AG09309 (cell line): ENCODE data around the gene SAMD1.

ENCODE experiments used
- DNase-seq: peaks from one replicate; pipeline ENCODE4 v3.0.0-alpha.2; 2010; ENCODE audit warnings: low read depth
- H3K4me3 ChIP-seq: 2 replicates; pipeline ENCODE4 v1.5.1; 2011; ENCODE audit warnings: mild to moderate bottlenecking, low read depth, low read length, moderate library complexity; ENCODE audit not compliant: control insufficient read depth
- CTCF ChIP-seq: IDR thresholded peaks from 2 replicates; pipeline ENCODE4 v1.5.1; 2011; ENCODE audit warnings: mild to moderate bottlenecking, low read depth, low read length, inconsistent platforms; ENCODE audit not compliant: insufficient read depth, control insufficient read depth; ENCODE audit errors: missing control alignments

Gene SAMD1

DNA sequence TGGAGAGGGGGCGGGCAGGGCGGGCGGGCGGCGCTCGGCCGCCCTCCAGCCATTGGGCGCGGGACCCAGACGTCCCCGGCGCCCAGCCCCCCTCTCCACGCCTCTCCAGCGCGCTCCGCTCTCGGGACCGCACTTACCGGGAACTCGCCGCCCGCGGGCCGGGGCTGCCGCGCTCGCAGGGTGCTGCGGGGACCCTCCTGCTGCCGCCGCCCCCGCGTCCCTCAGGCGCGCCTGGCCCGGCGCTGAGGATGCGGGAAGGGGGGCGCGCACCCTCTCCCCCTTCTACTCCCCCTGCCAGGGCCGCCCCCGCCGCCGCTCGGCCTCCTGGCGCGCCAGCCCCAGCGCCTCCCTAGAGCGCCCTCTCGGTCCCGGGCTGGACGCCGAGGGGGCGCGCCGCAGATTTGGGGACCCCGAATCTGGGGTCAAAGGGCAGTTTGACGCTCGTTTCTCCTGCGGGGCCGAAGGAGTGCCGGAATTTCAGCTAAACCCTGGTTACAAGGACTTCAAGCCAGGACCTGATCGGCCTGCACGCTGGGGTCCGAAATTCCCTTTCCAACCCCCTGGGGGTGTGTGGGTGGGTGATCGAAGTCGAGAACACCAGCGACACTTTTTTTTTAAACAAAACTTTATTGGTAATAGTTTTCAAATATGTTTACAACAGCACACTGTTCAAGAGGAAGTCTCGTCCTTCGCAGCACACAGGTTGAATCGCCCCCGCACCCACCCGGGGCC is 696 bp upstream of the SAMD1 start:
- H3K4me3 ChIP-seq: peak overlapping the region; percentile 78
- no peak for DNase-seq
- TF ChIP-seq CTCF: peak; percentile 6

- no peak for TF ChIP-seq CTCF
- peak overlapping the region; percentile 78 for H3K4me3 ChIP-seq
- no peak for DNase-seq
Measured at GRCh38 chr19:14089662-14090508, 666 bp downstream of the SAMD1 start.

DNA sequence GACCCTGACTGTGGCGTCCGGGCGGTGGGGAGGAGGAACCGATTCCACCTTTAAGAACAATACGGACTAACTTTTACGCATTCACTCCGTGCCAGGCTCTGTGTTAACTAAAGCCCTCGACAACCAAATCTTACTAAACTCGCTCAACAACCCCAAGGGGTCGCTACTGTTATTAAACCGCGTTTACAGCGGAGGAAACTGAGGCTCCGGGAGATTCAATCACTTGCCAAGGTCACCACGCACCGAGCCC is 1.2 kb downstream of the SAMD1 start:
- H3K4me3 ChIP-seq: peak overlapping the region; percentile 34
- peak; percentile 9 for TF ChIP-seq CTCF
- DNase-seq: no peak

DNA sequence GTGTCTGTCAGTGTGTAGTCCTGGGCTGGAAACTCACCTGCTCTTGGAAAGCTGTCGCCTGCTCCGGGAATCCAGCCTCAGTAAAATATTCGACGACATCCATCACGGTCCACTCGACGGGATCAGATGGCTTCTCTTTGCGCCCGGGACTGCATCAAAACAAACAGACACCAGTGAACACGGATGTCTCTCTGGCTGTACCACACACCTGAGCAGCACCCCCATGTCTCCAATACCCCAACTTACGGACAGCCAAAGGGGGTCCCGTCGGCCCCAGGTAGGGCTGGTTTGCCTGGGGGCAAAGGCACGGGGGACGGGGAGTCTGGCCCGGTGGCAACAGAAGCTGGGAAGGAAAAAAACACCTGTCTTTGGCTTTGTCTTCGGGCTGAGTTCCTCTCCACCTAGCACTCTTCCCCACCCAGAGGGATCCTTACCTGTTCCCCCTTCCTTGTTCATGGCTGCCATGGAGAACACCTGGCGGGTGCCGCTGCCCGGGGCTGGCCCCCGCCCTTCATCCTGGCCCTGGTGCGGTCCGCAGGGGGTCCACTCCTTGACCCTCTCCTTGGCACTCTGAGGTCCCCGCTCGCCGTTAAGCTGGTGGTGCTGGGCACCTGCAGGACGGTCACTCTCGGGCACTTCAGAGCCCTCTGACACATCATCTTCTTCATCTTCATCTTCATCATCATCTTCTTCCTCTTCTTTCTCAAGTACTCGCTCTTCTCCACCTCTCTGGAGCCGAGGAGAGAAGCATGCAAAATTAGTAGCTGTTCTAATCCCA is 1.7 kb downstream of the SAMD1 start:
- DNase-seq: no peak
- peak overlapping the region; percentile 34 for H3K4me3 ChIP-seq
- TF ChIP-seq CTCF: no peak

DNA sequence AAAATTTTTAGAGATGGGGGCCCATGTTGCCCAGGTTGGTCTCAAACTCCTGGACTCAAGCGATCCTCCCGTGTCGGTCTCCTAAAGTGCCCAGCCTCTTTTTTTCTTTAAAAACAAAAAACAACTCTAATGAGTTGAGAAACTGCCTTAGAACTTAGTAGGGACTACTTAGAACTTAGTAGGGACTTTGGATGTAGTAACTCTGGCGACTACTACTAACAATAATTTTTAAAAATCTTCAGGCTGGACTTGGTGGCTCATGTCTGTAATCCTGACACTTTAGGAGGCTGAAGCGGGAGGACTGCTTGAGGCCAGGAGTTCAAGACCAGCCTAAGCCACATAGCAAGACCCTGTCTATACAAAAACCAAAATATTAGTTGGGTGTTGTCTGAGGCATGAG is 4.5 kb downstream of the SAMD1 start:
- no peak overlapping the region for H3K4me3 ChIP-seq
- DNase-seq: no peak
- TF ChIP-seq CTCF: no peak

- no peak for DNase-seq
- no peak for TF ChIP-seq CTCF
- H3K4me3 ChIP-seq: no peak within 1 kb of the TSS
Measured at GRCh38 chr19:14085309-14085995, 5.1 kb downstream of the SAMD1 start, which contains the start of gene C19orf67. Gene C19orf67, minus strand, starts transcription at chr19:14085783. Its CDS starts 156 bp downstream, at chr19:14085627.
